ENCODE data around the gene KRT82.

Gene KRT82

DNA sequence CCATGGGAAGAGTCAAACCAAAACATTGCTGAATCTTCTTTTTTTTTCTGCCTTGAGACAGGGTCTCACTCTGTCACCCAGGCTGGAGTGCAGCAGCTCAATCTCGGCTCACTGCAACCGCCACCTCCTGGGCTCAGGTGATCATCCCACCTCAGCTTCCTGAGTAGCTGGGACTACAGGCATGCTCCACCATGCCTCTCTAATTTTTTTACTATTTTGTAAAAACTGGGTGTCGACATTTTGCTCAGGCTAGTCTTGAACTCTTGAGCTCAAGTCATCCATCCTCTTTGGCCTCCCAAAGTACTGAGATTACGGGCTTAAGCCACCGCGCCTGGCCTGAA is 29.5 kb upstream of the KRT82 start:
- DNase-seq (ENCODE audit: low spot score) = no peak

- no peak for DNase-seq (ENCODE audit: low spot score)
Observed at GRCh38 chr12:52434760-52435530, 28.8 kb upstream of the KRT82 start.

- peak; percentile 19 for DNase-seq (ENCODE audit: low spot score)
Observed at GRCh38 chr12:52434081-52434733, 28.1 kb upstream of the KRT82 start, which contains the start of gene KRT75. Gene KRT75, minus strand, starts transcription at chr12:52434371. Its CDS starts 67 bp downstream, at chr12:52434304.

GRCh38 chr12:52433501-52434080 is 27.5 kb upstream of the KRT82 start:
- no peak for DNase-seq (ENCODE audit: low spot score)

DNA sequence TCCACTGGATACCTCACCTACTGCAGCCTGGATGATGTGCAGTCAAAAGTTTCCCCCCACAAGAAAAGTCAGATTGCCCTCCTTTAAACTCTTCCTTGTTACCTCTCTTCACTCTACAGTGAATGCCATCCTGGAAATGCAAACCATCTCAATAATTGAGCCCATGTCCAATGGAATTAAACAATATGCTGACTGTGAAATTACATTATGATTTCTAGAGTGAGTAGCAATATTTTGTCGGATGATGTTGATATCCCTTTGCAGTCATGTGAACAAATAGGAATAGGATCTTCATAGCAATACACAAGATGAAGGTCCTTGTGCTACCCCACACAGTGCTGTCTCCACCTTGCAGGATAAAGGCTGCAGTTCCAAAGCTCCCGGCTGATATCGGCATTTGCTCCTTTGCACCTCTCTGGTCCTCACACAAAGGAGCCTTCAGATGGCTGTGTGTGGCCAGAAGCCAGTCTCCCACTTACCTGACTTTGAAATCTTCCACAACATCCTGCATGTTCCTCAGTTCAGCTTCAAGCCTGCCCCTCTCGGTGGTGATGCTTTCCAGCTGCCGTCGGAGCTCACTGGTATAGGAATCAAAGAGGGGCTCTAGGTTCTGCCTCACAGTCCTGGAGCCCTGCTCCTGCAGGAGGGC is 26.5 kb upstream of the KRT82 start:
- DNase-seq (ENCODE audit: low spot score) = no peak

DNA sequence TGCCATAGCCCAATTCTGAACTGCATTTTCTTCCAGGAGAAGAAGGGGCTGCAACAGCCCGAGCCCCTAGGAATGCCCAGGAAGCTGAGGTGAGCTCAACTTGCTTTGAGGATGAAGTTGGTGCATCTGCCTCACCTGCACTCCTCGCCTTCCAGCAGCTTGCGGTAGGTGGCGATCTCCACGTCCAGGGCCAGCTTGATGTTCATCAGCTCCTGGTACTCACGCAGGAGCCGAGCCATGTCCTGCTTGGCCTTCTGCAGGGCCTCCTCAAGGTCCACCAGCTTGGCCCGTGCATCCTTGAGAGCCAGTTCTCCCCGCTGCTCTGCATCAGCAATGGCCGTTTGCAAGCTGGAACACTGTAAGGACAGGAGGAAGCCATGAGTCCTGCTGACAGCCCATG is 22.0 kb upstream of the KRT82 start:
- no peak for DNase-seq (ENCODE audit: low spot score)

DNA sequence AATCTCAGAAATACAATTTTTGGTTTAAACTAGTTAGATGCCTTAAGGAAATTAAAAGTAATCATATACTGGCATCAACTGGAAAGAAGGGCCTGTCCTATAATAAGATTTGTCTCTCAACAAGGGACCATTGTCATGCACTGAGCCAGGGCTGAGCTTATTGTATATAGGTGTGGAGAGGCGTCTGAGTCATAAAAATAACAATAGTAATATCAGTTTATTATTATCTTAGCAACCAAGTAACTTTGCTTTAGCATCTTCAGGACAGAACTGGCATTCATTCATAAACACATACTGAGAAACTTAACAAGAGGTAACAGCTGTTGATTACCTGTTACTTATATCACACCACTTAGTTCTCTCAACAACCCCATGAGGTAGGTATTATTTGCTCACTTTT is 20.9 kb upstream of the KRT82 start:
- no peak for DNase-seq (ENCODE audit: low spot score)

DNA sequence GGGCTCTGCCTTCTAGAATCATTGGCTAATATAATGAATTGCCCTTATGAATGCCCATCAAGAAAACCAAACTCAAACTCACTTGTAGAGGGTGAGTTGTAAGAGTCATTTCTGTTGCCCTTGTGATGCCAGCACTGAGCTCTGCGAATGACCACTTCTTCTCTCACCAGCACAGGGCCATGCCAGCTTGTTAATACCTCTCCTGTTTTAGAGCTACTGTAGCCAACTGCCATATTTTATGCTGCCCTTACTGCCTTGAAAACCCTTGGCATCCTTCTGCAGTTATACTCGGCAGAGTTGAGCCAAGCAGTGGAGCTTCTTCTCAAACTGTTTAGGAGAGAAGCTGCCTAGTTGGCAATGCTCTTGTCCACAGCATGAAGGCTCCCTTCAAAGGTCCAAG is 19.9 kb upstream of the KRT82 start:
- no peak for DNase-seq (ENCODE audit: low spot score)

DNA sequence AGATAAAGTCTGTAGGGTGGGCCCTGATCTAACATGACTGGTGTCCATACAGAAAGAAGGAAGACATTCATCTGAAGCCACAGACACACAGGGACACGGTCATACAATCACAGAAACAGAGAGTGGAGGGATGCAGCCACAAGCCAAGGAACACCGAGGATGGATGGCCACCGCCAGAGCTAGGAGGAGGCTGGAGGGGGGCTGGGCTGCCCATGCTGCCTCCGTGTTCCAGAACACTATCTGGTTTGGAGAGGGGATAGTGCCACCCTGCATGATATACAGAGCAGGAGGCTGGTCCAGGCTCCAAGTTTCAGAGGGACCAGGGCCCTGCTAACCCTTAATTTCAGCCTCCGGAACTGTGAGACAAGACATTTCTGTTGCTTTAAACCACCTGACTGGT is 19.3 kb upstream of the KRT82 start:
- no peak for DNase-seq (ENCODE audit: low spot score)

- DNase-seq (ENCODE audit: low spot score) = no peak
Observed at GRCh38 chr12:52423661-52424500, 17.7 kb upstream of the KRT82 start.

- DNase-seq (ENCODE audit: low spot score) = no peak
Observed at GRCh38 chr12:52423035-52423434, 16.9 kb upstream of the KRT82 start.

- DNase-seq (ENCODE audit: low spot score) = no peak
Observed at GRCh38 chr12:52419656-52420055, 13.5 kb upstream of the KRT82 start.

- no peak for DNase-seq (ENCODE audit: low spot score)
Observed at GRCh38 chr12:52418576-52419110, 12.5 kb upstream of the KRT82 start.

DNA sequence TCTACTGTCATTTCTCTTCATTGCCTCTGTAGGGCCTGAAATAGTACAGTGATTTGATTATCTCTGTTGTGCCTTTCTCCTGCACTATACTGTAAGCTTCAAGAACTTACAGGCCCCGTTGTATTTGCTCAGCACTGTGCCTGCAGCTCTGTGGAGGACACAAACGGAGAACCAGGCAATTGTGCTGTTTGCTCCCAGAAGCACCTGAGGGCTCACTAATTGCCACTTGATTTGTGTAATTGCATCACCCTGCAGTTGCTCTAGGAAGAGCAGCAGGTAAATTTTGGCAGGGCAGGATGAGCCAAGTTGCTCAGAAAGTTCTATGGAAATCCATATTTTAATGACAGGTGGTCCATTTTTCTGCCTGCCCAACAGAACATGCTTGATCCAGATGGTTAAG is 11.6 kb upstream of the KRT82 start:
- no peak for DNase-seq (ENCODE audit: low spot score)

DNA sequence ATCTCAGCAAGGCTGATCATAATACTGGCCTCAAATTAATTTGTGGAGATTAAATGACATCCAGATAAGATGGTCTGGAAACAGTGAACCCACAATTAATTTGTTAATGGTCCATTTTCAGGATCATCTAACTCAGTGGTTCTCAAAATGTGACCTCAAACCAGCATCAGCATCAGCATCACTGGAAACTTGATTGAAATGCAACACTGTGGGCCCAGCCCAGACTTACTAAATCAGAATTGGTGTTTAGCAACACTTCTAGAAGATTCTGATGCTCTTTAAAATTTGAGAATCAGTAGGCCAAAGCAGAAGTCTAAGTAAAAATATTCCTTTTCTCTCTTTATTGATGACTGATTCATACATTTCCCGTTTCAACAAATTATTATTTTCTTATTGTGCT is 10.7 kb upstream of the KRT82 start:
- DNase-seq (ENCODE audit: low spot score) = no peak

DNA sequence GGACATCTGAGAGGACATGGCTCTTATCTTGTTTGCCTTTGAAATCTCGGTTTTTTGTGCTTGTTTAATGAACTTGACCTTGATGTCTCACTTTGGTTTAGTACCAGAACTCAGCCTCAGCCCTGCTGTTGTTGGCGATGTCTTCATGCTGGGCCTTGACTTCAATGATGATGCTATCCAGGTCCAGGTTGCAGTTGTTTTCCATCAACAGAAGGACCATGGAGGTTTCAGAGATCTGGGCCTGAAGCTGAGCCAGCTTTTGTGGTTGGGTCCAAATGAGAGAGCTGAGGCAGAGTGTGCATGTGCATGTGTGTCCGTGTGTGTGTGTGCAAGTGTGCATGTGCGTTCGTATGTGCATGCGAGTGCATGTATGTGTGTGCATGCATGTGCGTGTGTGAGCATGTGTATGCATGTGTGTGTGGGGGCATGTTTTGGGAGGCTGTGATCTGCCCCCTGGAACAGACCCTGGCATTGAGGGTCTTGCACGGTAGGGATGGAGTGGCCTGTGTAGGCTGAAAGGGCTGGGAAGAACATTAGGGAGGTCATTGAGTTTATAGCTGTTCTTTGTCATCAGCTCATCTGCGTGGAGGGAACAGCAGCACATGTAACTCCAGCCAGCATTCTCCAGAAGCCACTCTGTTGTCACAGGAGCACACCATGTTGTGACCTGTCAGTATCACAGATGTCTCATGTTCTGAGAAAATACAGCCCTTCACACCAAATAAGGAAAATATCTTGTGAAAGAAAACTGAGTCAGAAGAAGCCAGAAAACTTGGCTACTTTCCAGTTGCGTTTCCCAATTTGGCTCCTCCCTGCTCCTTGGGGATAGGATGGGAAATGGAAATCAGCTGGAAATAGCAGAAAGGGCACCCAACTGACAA is 10.0 kb upstream of the KRT82 start:
- no peak for DNase-seq (ENCODE audit: low spot score)

GRCh38 chr12:52414936-52415335 is 8.8 kb upstream of the KRT82 start:
- DNase-seq (ENCODE audit: low spot score) = no peak

DNA sequence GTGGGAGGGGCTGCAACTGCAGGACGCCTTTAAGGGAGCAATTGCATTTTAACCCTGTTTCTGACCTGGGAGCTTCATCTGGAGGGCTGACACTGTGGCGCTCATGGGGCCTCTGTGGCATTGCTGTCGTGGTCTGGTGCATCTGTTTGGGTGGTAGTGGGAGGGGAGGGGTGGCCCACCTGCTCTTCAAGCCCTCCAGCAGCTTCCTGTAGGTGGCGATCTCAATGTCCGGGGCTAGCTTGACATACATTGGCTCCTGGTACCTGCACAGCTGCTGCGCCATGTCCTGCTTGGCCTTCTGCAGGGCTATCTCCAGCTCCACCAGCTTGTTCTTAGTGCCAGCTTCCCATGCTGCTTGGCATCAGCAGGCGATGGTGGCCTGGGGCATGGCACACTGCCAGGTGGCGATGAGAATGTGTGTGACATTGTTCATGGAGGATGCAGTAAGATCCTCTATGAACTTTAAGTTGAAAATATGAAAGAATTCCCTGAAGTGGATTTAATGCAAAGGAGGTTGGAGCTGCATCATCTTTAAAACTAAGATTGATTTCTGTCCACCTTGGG is 7.7 kb upstream of the KRT82 start:
- no peak for DNase-seq (ENCODE audit: low spot score)

DNA sequence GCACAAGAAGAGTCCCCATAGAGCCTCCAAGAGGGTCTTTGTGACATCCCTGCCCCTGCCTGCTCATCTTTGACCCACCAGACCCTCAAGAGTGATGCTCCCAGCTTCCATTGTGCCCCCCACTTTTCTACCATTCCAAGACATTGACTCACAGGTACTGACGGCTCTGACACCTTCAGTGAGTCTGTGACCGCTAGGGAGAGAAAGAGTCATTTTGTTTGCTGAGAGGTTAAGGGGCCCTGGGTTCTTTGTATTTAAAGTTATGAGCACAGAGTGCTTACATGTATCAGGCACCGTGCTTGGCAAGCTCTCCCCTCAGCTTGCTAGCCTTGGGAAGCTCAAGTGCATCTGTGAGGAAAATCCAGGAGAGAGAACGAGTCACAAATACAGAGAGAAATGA is 7.1 kb upstream of the KRT82 start:
- no peak for DNase-seq (ENCODE audit: low spot score)

GRCh38 chr12:52411815-52412214 is 5.7 kb upstream of the KRT82 start:
- no peak for DNase-seq (ENCODE audit: low spot score)
